Naive thymus-derived CD4-positive, alpha-beta T cell (primary cell): Measurements from ENCODE around the gene PSENEN. TPM values are rescaled to one million over a fixed set of nuclear protein-coding genes. Genes with fewer than 3 reads are reported as not detected.
"Not testable (repeated sequence)": the region's sequence is repeated elsewhere in the genome, so short reads cannot be mapped to it uniquely, and the experiment has no call there.

Experiments
- ATAC-seq: fragments of 150-1000 bp; cut with Tn5 transposase; 2 replicates; pipeline ENCODE4 v1.10.0; 2021; ENCODE audit warnings: mild to moderate bottlenecking, moderate library complexity
- CTCF ChIA-PET: fragments of 350-600 bp; sonication (Branson Sonifier 250); formaldehyde crosslinking; loops from one replicate; lab custom pipeline; 2021; ENCODE audit warnings: antibody characterized with exemption; lab: Charles Lee
- POLR2A ChIA-PET: fragments of 350-600 bp; sonication (Branson Sonifier 250); formaldehyde crosslinking; loops from one replicate; lab custom pipeline; 2021; ENCODE audit warnings: antibody characterized with exemption, inconsistent platforms; lab: Charles Lee
- DNase-seq, 9 donors: peaks; one replicate each; pipeline versions ENCODE4 v3.0.0 to v3.0.0-alpha.2; 2020 to 2022; ENCODE audit warnings: mixed read lengths in 1 of 9
- H3K27ac ChIP-seq: one replicate; pipeline ENCODE4 v1.7.0; 2013; ENCODE audit warnings: mild to moderate bottlenecking, low read depth, low read length, moderate library complexity
- H3K27me3 ChIP-seq, 2 donors: one replicate each; pipeline ENCODE4 v1.7.0; 2013; ENCODE audit warnings: low read length in 2 of 2, mild to moderate bottlenecking in 2 of 2, moderate library complexity in 2 of 2; ENCODE audit not compliant: control insufficient read depth in 2 of 2, insufficient read depth in 2 of 2
- H3K36me3 ChIP-seq, 3 experiments: 1 replicate in 2 of 3; 2 replicates in 1 of 3; pipeline ENCODE4 v1.7.0; 2013; ENCODE audit warnings: low read length in 3 of 3, mild to moderate bottlenecking in 3 of 3, moderate library complexity in 1 of 3; ENCODE audit not compliant: insufficient read depth in 3 of 3, control insufficient read depth in 2 of 3
- H3K4me1 ChIP-seq, 2 donors: one replicate each; pipeline ENCODE4 v1.7.0; 2013; ENCODE audit warnings: low read length in 2 of 2, mild to moderate bottlenecking in 2 of 2, moderate library complexity in 1 of 2; ENCODE audit not compliant: control insufficient read depth in 2 of 2, insufficient read depth in 2 of 2
- H3K4me3 ChIP-seq: 2 replicates; pipeline ENCODE4 v1.7.0; 2013; ENCODE audit warnings: mild to moderate bottlenecking, low read length
- H3K9me3 ChIP-seq, 3 experiments: 1 replicate in 2 of 3; 2 replicates in 1 of 3; pipeline ENCODE4 v1.7.0; 2013; ENCODE audit warnings: low read length in 3 of 3; ENCODE audit not compliant: control insufficient read depth in 2 of 3
- H3K27ac Mint-ChIP-seq, 9 donors: one replicate each; pipeline ENCODE4 v1.8.0; 2020 to 2022; ENCODE audit warnings: mixed read lengths in 9 of 9, mild to moderate bottlenecking in 8 of 9, moderate library complexity in 5 of 9, inconsistent platforms in 2 of 9
- H3K27me3 Mint-ChIP-seq, 5 donors: one replicate each; pipeline ENCODE4 v1.8.0; 2021 to 2022; ENCODE audit warnings: mixed read lengths in 5 of 5, mild to moderate bottlenecking in 1 of 5
- H3K36me3 Mint-ChIP-seq, 5 donors: one replicate each; pipeline ENCODE4 v1.8.0; 2020 to 2022; ENCODE audit warnings: mixed read lengths in 5 of 5, mild to moderate bottlenecking in 3 of 5, inconsistent platforms in 1 of 5
- H3K4me1 Mint-ChIP-seq, 7 donors: one replicate each; pipeline ENCODE4 v1.8.0; 2020 to 2022; ENCODE audit warnings: mixed read lengths in 7 of 7, mild to moderate bottlenecking in 3 of 7, inconsistent platforms in 1 of 7
- H3K4me3 Mint-ChIP-seq, 10 donors: one replicate each; pipeline ENCODE4 v1.8.0; 2020 to 2022; ENCODE audit warnings: mild to moderate bottlenecking in 10 of 10, mixed read lengths in 10 of 10, moderate library complexity in 6 of 10, inconsistent platforms in 2 of 10
- H3K9me3 Mint-ChIP-seq, 11 donors: one replicate each; pipeline ENCODE4 v1.8.0; 2020 to 2022; ENCODE audit warnings: mixed read lengths in 11 of 11, mild to moderate bottlenecking in 4 of 11, inconsistent platforms in 1 of 11, moderate library complexity in 1 of 11
- intact Hi-C, 2 donors: fragments of 100-400 bp; cut with micrococcal nuclease; formaldehyde crosslinking; loops; one replicate each; pipeline ENCODE4 v1.15.1; 2023
- polyA plus RNA-seq, 2 donors: library from polyadenylated mRNA; unstranded; fragments of 300-500 nt; fragmentation: Illumina TruSeq; gene quantifications; one replicate each; pipeline ENCODE4 v1.2.3, GENCODE V29; 2021
- total RNA-seq, 6 experiments: library from RNA in 5 of 6; stranded (reverse) in 5 of 6; gene quantifications; 1 replicate in 5 of 6; 2 replicates in 1 of 6; pipeline ENCODE4 v1.2.3 and lab custom pipeline; 2021 to 2026

PSENEN gene
- total and polyA plus RNA-seq, 7 experiments from 2014 or later = 20.4 to 79.1 (median 33.9) TPM

- CTCF ChIA-PET = no interaction called here
- Mint-ChIP-seq H3K9me3 (peaks cover 0 to 4% (median 0%) of the 10 kb centered on the region in 11 donors), H3K27ac (no peak overlapping the region), H3K4me3 (no peak overlapping the region), H3K27me3 (peaks cover 0 to 6% (median 5%) of the 10 kb centered on the region in 5 donors), H3K4me1 (peaks cover 11 to 36% (median 30%) of the 10 kb centered on the region in 7 donors), H3K36me3 (peaks cover 0 to 20% (median 0%) of the 10 kb centered on the region in 5 donors)
- Histone ChIP-seq H3K27me3 (peaks cover 0 to 3% of the 10 kb centered on the region in 2 donors), H3K36me3 (peaks cover 0 to 41% (median 4%) of the 10 kb centered on the region in 3 experiments), H3K27ac (no peak overlapping the region), H3K4me3 (no peak overlapping the region), H3K4me1 (peaks cover 10 to 32% of the 10 kb centered on the region in 2 donors), H3K9me3 (no peaks in the 10 kb centered on the region)
- ATAC-seq (no peak), DNase-seq (no peak)
- intact Hi-C loops = no loop called here
- POLR2A ChIA-PET = interaction anchor here (0.6 to 1.6 kb wide), 2 partner anchors 15 to 16 kb away, joined by 4 to 5 read pairs; partner anchors contain the start of genes PSENEN and U2AF1L4
Observed at GRCh38 chr19:35760711-35761349, 15.4 kb downstream of the PSENEN start.

DNA sequence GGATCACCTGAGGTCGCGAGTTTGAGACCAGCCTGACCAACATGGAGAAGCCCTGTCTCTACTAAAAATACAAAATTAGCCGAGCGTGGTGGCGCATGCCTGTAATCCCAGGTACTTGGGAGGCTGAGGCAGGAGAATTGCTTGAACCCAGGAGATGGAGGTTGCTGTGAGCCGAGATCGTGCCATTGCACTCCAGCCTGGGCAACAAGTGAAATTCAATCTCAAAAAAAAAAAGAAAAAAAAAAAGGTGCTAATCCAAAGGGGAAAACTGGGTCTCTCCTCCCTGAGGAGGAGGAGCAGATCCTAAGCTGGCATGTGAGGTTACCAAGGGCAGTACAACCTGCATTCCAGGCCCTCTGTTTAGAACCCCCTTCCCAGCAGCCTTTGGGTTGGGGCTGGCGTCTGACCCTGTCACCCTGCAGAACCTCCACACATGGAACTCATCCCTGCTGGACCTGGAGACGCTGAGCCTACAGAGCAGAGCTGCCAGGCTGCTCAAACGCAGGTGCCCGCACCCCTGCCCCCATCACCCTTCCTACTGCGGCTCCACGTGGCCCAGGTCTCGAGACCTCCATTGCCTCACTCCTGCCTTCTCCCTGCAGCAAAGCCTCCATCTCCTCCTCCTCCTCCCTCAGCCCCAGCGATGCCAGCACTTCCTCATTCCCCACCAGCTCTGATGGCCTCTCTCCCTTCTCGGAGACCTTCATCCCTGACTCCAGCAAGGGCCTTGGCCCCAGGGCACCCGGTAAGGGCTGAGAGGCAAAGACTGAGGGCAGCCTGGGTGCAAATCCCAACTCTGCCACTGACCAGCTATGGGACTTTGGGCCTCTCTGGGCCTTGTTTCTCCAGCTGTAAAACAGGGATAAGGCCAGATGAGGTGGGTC is 19.2 kb downstream of the PSENEN start:
- H3K9me3 ChIP-seq = no peaks in the 10 kb centered on the region
- H3K9me3 Mint-ChIP-seq = no peaks in the 10 kb centered on the region
- H3K4me3 ChIP-seq = no peak overlapping the region
- no peak overlapping the region for H3K4me3 Mint-ChIP-seq
- H3K36me3 ChIP-seq = peaks cover 0 to 66% (median 4%) of the 10 kb centered on the region in 3 experiments
- no peak overlapping the region for H3K27ac Mint-ChIP-seq
- H3K27ac ChIP-seq = no peak overlapping the region
- DNase-seq (no peak), ATAC-seq (no peak)
- no peaks in the 10 kb centered on the region for H3K27me3 ChIP-seq
- intact Hi-C loops = no loop called here
- ChIA-PET POLR2A (interaction anchor here (0.6 kb wide), 1 partner anchor 17 kb away, joined by 3 read pairs; the partner anchor contains the start of gene LIN37), CTCF (no interaction called here)
- no peaks in the 10 kb centered on the region for H3K27me3 Mint-ChIP-seq
- peaks cover 0 to 6% (median 1%) of the 10 kb centered on the region in 7 donors for H3K4me1 Mint-ChIP-seq
- H3K4me1 ChIP-seq = peaks cover 0 to 2% of the 10 kb centered on the region in 2 donors
- H3K36me3 Mint-ChIP-seq = peaks cover 0 to 19% (median 4%) of the 10 kb centered on the region in 5 donors

- H3K4me3 ChIP-seq = no peak overlapping the region
- ChIA-PET CTCF (no interaction called here), POLR2A (no interaction called here)
- no peaks in the 10 kb centered on the region for H3K4me1 ChIP-seq
- no peak overlapping the region for H3K27ac Mint-ChIP-seq
- H3K36me3 Mint-ChIP-seq = peaks cover 0 to 12% (median 4%) of the 10 kb centered on the region in 5 donors
- DNase-seq = no peak
- H3K27ac ChIP-seq = no peak overlapping the region
- H3K36me3 ChIP-seq = peaks cover 0 to 61% (median 4%) of the 10 kb centered on the region in 3 experiments
- no peaks in the 10 kb centered on the region for H3K27me3 ChIP-seq
- H3K27me3 Mint-ChIP-seq = no peaks in the 10 kb centered on the region
- H3K4me1 Mint-ChIP-seq = peaks cover 0 to 3% (median 0%) of the 10 kb centered on the region in 7 donors
- no peaks in the 10 kb centered on the region for H3K9me3 Mint-ChIP-seq
- no peak for ATAC-seq
- no peaks in the 10 kb centered on the region for H3K9me3 ChIP-seq
- intact Hi-C loops = no loop called here
- H3K4me3 Mint-ChIP-seq = no peak overlapping the region
Observed at GRCh38 chr19:35766571-35767104, 21.2 kb downstream of the PSENEN start.

DNA sequence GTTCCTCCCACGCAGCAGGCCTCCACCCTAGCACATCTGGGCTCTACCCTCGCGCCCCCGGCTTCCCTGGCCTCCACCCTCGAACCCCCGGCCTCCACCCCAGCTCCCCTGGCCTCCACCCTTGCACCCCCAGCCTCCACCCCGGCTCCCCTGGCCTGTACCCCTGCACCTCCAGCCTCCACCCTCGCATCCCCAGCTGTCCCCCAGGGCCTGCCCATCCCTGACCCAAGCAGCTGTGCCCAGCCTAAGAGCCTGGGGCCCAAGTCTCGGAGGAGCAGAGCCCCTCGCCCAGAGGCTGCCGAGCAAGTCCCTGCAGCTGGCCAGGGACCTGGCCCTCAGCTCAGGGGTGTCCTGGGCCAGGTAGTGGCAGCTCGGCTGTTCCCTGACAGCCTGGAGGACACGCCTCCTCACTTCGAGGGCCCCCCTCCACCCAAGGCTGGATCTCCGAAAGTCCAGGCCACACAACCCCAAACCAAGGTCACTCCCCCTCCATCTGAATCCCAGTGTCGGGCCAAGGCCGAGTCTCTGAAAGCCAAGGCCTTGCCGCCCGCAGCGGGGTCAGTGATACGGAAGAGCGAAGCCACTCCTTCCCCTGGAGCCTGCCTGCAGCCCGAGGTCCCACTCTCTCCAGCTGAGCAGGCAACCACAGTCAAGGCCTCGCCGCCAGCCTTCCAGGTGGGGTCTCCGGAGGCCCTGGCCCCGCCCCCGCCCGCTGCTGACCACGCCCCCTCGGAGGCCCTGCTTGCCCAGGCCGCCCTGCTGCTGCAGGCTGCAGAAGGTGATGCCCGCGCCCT is 22.0 kb downstream of the PSENEN start:
- H3K27me3 ChIP-seq = no peaks in the 10 kb centered on the region
- H3K27ac Mint-ChIP-seq = no peak overlapping the region
- DNase-seq = no peak
- H3K4me1 ChIP-seq = no peaks in the 10 kb centered on the region
- H3K9me3 Mint-ChIP-seq = no peaks in the 10 kb centered on the region
- ATAC-seq = no peak
- CTCF ChIA-PET = no interaction called here
- H3K36me3 ChIP-seq = peaks cover 0 to 52% (median 0%) of the 10 kb centered on the region in 3 experiments
- H3K9me3 ChIP-seq = no peaks in the 10 kb centered on the region
- H3K4me3 ChIP-seq = no peak overlapping the region
- no peaks in the 10 kb centered on the region for H3K27me3 Mint-ChIP-seq
- H3K4me3 Mint-ChIP-seq = no peak overlapping the region
- no peaks in the 10 kb centered on the region for H3K4me1 Mint-ChIP-seq
- intact Hi-C loops = no loop called here
- peaks cover 0 to 7% (median 4%) of the 10 kb centered on the region in 5 donors for H3K36me3 Mint-ChIP-seq
- no peak overlapping the region for H3K27ac ChIP-seq
- POLR2A ChIA-PET = no interaction called here

DNA sequence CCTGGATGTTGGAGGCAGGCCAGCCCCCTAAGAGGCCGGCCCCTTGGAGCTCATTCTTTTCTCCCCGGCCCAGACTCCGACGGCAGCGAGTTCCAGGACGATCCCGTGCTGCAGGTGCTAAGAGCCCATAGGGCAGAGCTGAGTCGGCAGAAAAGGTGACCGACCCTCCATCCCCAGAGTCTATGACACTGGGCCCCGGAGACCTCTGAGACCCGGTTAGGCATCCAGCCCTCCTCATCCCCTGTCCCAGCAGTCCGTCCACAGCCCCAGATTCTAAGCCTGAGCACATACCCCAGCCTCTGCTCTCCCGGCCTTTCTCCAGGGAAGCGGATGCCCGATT is 22.6 kb downstream of the PSENEN start:
- Mint-ChIP-seq H3K9me3 (no peaks in the 10 kb centered on the region), H3K27ac (no peak overlapping the region)
- CTCF ChIA-PET = no interaction called here

GRCh38 chr19:35772362-35772761 is 26.9 kb downstream of the PSENEN start:
- H3K27me3 ChIP-seq, CTCF ChIA-PET, DNase-seq, H3K9me3 Mint-ChIP-seq, H3K27me3 Mint-ChIP-seq, H3K27ac Mint-ChIP-seq, H3K4me3 ChIP-seq, H3K4me1 ChIP-seq, H3K9me3 ChIP-seq, H3K27ac ChIP-seq, ATAC-seq, H3K4me3 Mint-ChIP-seq: not testable (repeated sequence)
- peaks cover 11 to 23% (median 18%) of the 10 kb centered on the region in 7 donors for H3K4me1 Mint-ChIP-seq
- peaks cover 0 to 11% (median 4%) of the 10 kb centered on the region in 5 donors for H3K36me3 Mint-ChIP-seq
- peaks cover 0 to 18% (median 0%) of the 10 kb centered on the region in 3 experiments for H3K36me3 ChIP-seq
- POLR2A ChIA-PET = interaction anchor here (0.6 kb wide), 1 partner anchor 122 kb away, joined by 3 read pairs; no protein-coding TSS in a partner anchor
- intact Hi-C loops = loop anchor here in 1 of 2 donors (10.0 kb wide), 1 partner anchor 282 kb away; the partner anchor contains the start of genes THAP8 and WDR62

More for the DNA sequence above, 22.6 kb downstream of the PSENEN start:
- peaks cover 0 to 52% (median 0%) of the 10 kb centered on the region in 3 experiments for H3K36me3 ChIP-seq
- POLR2A ChIA-PET = no interaction called here
- H3K9me3 ChIP-seq = no peaks in the 10 kb centered on the region
- Mint-ChIP-seq H3K36me3 (peaks cover 0 to 7% (median 4%) of the 10 kb centered on the region in 5 donors), H3K27me3 (no peaks in the 10 kb centered on the region), H3K4me3 (no peak overlapping the region), H3K4me1 (no peaks in the 10 kb centered on the region)
- intact Hi-C loops = no loop called here
- DNase-seq (no peak), ATAC-seq (no peak)
- H3K27me3 ChIP-seq = no peaks in the 10 kb centered on the region
- no peak overlapping the region for H3K4me3 ChIP-seq
- H3K4me1 ChIP-seq = no peaks in the 10 kb centered on the region
- no peak overlapping the region for H3K27ac ChIP-seq
